T-cell (primary cell): ENCODE results near the gene MBP. TPM values are rescaled to one million over a fixed set of nuclear protein-coding genes. Genes with fewer than 3 reads are reported as not detected.

ENCODE experiments used
- ATAC-seq, 4 experiments: fragments of 200-7000 bp in 3 of 4; fragments of 150-1000 bp in 1 of 4; cut with Tn5 transposase; replicated peaks in 1 of 4; 1 replicate in 3 of 4; 2 replicates in 1 of 4; pipeline ENCODE4 v1.10.0; 2021; ENCODE audit warnings: moderate library complexity in 3 of 4, mild to moderate bottlenecking in 2 of 4, moderate number of reproducible peaks in 1 of 4
- CTCF ChIA-PET, 2 donors: fragments of 300-600 bp; sonication (Branson Sonifier 250); formaldehyde crosslinking; loops; one replicate each; lab custom pipeline; 2022; ENCODE audit warnings: antibody characterized with exemption in 2 of 2; lab: Charles Lee
- POLR2A ChIA-PET, 2 donors: fragments of 300-600 bp; sonication (Branson Sonifier 250); formaldehyde crosslinking; loops; one replicate each; lab custom pipeline; 2022; ENCODE audit warnings: antibody characterized with exemption in 2 of 2; lab: Charles Lee
- DNase-seq, 35 experiments: peaks; one replicate each; pipeline versions ENCODE4 v3.0.0 to v3.0.0-alpha.2; 2013 to 2023
- H3K27ac ChIP-seq: one replicate; pipeline ENCODE4 v1.5.1; 2013; ENCODE audit warnings: low read length
- H3K27me3 ChIP-seq, 2 experiments: replicated peaks in 1 of 2; 1 replicate in 1 of 2; 2 replicates in 1 of 2; pipeline versions ENCODE4 v1.6.1 to v1.7.0; 2013; ENCODE audit warnings: low read length in 1 of 2, mixed read lengths in 1 of 2; ENCODE audit not compliant: control insufficient read depth in 2 of 2, insufficient read depth in 2 of 2; ENCODE audit errors: extremely low read depth in 1 of 2
- H3K36me3 ChIP-seq, 2 donors: 1 replicate in 1 of 2; 2 replicates in 1 of 2; pipeline versions ENCODE4 v1.6.1 to v1.7.0; 2013; ENCODE audit warnings: low read length in 1 of 2; ENCODE audit not compliant: control insufficient read depth in 2 of 2, insufficient read depth in 1 of 2; ENCODE audit errors: extremely low read depth in 1 of 2
- H3K4me1 ChIP-seq, 2 experiments: 1 replicate in 1 of 2; 2 replicates in 1 of 2; pipeline versions ENCODE4 v1.6.1 to v1.7.0; 2013; ENCODE audit warnings: low read length in 2 of 2, mixed read lengths in 1 of 2; ENCODE audit not compliant: insufficient read depth in 2 of 2, control insufficient read depth in 1 of 2; ENCODE audit errors: extremely low read depth in 1 of 2
- H3K4me3 ChIP-seq, 2 donors: 1 replicate in 1 of 2; 2 replicates in 1 of 2; pipeline versions ENCODE4 v1.5.1 to v1.7.0; 2013; ENCODE audit warnings: mild to moderate bottlenecking in 2 of 2, low read length in 1 of 2, moderate library complexity in 1 of 2; ENCODE audit not compliant: control insufficient read depth in 1 of 2; ENCODE audit errors: extremely low read depth in 1 of 2
- H3K9me3 ChIP-seq: 2 replicates; pipeline ENCODE4 v1.7.0; 2013
- H3K27ac Mint-ChIP-seq, 2 donors: one replicate each; pipeline ENCODE4 v1.8.0; 2020 to 2021; ENCODE audit warnings: mild to moderate bottlenecking in 2 of 2, mixed read lengths in 2 of 2
- H3K27me3 Mint-ChIP-seq, 2 donors: one replicate each; pipeline ENCODE4 v1.8.0; 2021 to 2022; ENCODE audit warnings: mixed read lengths in 2 of 2
- H3K36me3 Mint-ChIP-seq: one replicate; pipeline ENCODE4 v1.8.0; 2021; ENCODE audit warnings: mixed read lengths
- H3K4me1 Mint-ChIP-seq, 3 donors: one replicate each; pipeline ENCODE4 v1.8.0; 2020 to 2022; ENCODE audit warnings: mixed read lengths in 3 of 3, mild to moderate bottlenecking in 1 of 3
- H3K4me3 Mint-ChIP-seq, 3 donors: one replicate each; pipeline ENCODE4 v1.8.0; 2020 to 2022; ENCODE audit warnings: mild to moderate bottlenecking in 3 of 3, mixed read lengths in 3 of 3, moderate library complexity in 3 of 3
- H3K9me3 Mint-ChIP-seq, 3 donors: one replicate each; pipeline ENCODE4 v1.8.0; 2020 to 2022; ENCODE audit warnings: mixed read lengths in 3 of 3
- WGBS: methylation state at CpG from one replicate; pipeline ENCODE4 v1.1.5; 2013; ENCODE audit warnings: missing lambda C conversion rate; ENCODE audit not compliant: insufficient coverage; 5-methylcytosine and 5-hydroxymethylcytosine counted together
- total RNA-seq, 35 experiments: library from RNA in 6 of 35; stranded (reverse) in 6 of 35; fragments of 120-200 nt in 1 of 35; gene quantifications; one replicate each; pipeline versions ENCODE4 v1.2.1 to v1.2.4 and lab custom pipeline; 2013 to 2026

MBP gene
- total RNA-seq, 5 donors from 2014 or later (not counting 1 experiment from before 2014, with no cell fraction given), result 114 to 185 (median 152) TPM

GRCh38 chr18:77016936-77017335 is 115.6 kb downstream of the MBP start:
- Histone ChIP-seq H3K36me3 (peaks cover 21 to 68% of the 10 kb centered on the region in 2 donors), H3K4me3 (no peak overlapping the region), H3K9me3 (no peaks in the 10 kb centered on the region), H3K27me3 (no peaks in the 10 kb centered on the region), H3K27ac (no peak overlapping the region), H3K4me1 (peaks cover 0 to 7% of the 10 kb centered on the region in 2 experiments)
- no peaks in the 10 kb centered on the region for H3K9me3 Mint-ChIP-seq
- peaks cover 14 to 44% (median 41%) of the 10 kb centered on the region in 3 donors for H3K4me1 Mint-ChIP-seq
- no peak overlapping the region for H3K4me3 Mint-ChIP-seq
- ChIA-PET CTCF (no interaction called here), POLR2A (no interaction called here)
- ATAC-seq (no peak), DNase-seq (no peak)
- peaks cover 55% of the 10 kb centered on the region for H3K36me3 Mint-ChIP-seq
- no peaks in the 10 kb centered on the region for H3K27me3 Mint-ChIP-seq
- H3K27ac Mint-ChIP-seq, result no peak overlapping the region
- WGBS, result 97% methylated on average over 16 of the region's 16 CpGs

GRCh38 chr18:77015771-77016710 is 116.5 kb downstream of the MBP start:
- Mint-ChIP-seq H3K4me3 (no peak overlapping the region), H3K9me3 (no peaks in the 10 kb centered on the region), H3K27ac (peak overlapping the region in 1 of 2 donors; percentile 37), H3K27me3 (no peaks in the 10 kb centered on the region), H3K36me3 (peaks cover 58% of the 10 kb centered on the region), H3K4me1 (peaks cover 23 to 39% (median 39%) of the 10 kb centered on the region in 3 donors)
- H3K36me3 ChIP-seq, result peaks cover 21 to 70% of the 10 kb centered on the region in 2 donors
- ChIA-PET CTCF (no interaction called here), POLR2A (interaction anchor here in 1 of 2 donors (0.7 kb wide), 1 partner anchor 551 kb away, joined by 4 read pairs; no protein-coding TSS in a partner anchor)
- no peak for DNase-seq
- 95% methylated on average over 12 of the region's 16 CpGs for WGBS
- no peak overlapping the region for H3K4me3 ChIP-seq
- H3K4me1 ChIP-seq, result peaks cover 0 to 7% of the 10 kb centered on the region in 2 experiments
- ATAC-seq, result no peak
- no peak overlapping the region for H3K27ac ChIP-seq
- H3K27me3 ChIP-seq, result no peaks in the 10 kb centered on the region
- H3K9me3 ChIP-seq, result no peaks in the 10 kb centered on the region

GRCh38 chr18:77015169-77015568 is 117.4 kb downstream of the MBP start:
- Histone ChIP-seq H3K27ac (no peak overlapping the region), H3K27me3 (no peaks in the 10 kb centered on the region), H3K9me3 (no peaks in the 10 kb centered on the region), H3K4me3 (no peak overlapping the region), H3K36me3 (peaks cover 21 to 72% of the 10 kb centered on the region in 2 donors), H3K4me1 (peaks cover 0 to 7% of the 10 kb centered on the region in 2 experiments)
- POLR2A ChIA-PET, result no interaction called here
- ATAC-seq (no peak), DNase-seq (no peak)
- Mint-ChIP-seq H3K4me3 (no peak overlapping the region), H3K4me1 (peaks cover 29 to 40% (median 36%) of the 10 kb centered on the region in 3 donors), H3K9me3 (no peaks in the 10 kb centered on the region), H3K27me3 (no peaks in the 10 kb centered on the region), H3K36me3 (peaks cover 66% of the 10 kb centered on the region), H3K27ac (no peak overlapping the region)
- WGBS, result 76% methylated on average over 2 of the region's 4 CpGs
- CTCF ChIA-PET, result interaction anchor here in 1 of 2 donors (0.6 kb wide), 1 partner anchor 232 kb away, joined by 6 read pairs; no protein-coding TSS in a partner anchor

GRCh38 chr18:77014538-77014937 is 118.0 kb downstream of the MBP start:
- no peaks in the 10 kb centered on the region for H3K9me3 ChIP-seq
- H3K27me3 ChIP-seq, result no peaks in the 10 kb centered on the region
- H3K9me3 Mint-ChIP-seq, result no peaks in the 10 kb centered on the region
- H3K4me3 Mint-ChIP-seq, result no peak overlapping the region
- no peak overlapping the region for H3K4me3 ChIP-seq
- H3K36me3 Mint-ChIP-seq, result peaks cover 67% of the 10 kb centered on the region
- WGBS, result no CpG with 5 or more reads among the region's 5 CpGs
- peaks cover 0 to 7% of the 10 kb centered on the region in 2 experiments for H3K4me1 ChIP-seq
- ATAC-seq (no peak), DNase-seq (no peak)
- H3K4me1 Mint-ChIP-seq, result peaks cover 27 to 35% (median 30%) of the 10 kb centered on the region in 3 donors
- ChIA-PET POLR2A (no interaction called here), CTCF (interaction anchor here (0.6 to 1.2 kb wide), 2 partner anchors 14 to 232 kb away, joined by 3 to 6 read pairs; no protein-coding TSS in a partner anchor)
- no peak overlapping the region for H3K27ac ChIP-seq
- H3K27me3 Mint-ChIP-seq, result no peaks in the 10 kb centered on the region
- H3K27ac Mint-ChIP-seq, result no peak overlapping the region
- peaks cover 24 to 71% of the 10 kb centered on the region in 2 donors for H3K36me3 ChIP-seq

- no peak overlapping the region for H3K27ac ChIP-seq
- peaks cover 64% of the 10 kb centered on the region for H3K36me3 Mint-ChIP-seq
- H3K9me3 Mint-ChIP-seq, result no peaks in the 10 kb centered on the region
- H3K27me3 Mint-ChIP-seq, result no peaks in the 10 kb centered on the region
- no peak overlapping the region for H3K4me3 ChIP-seq
- no peak overlapping the region for H3K4me3 Mint-ChIP-seq
- H3K4me1 ChIP-seq, result peaks cover 0 to 7% of the 10 kb centered on the region in 2 experiments
- H3K4me1 Mint-ChIP-seq, result peaks cover 21 to 30% (median 24%) of the 10 kb centered on the region in 3 donors
- no peaks in the 10 kb centered on the region for H3K9me3 ChIP-seq
- ChIA-PET POLR2A (no interaction called here), CTCF (interaction anchor here in 1 of 2 donors (1.2 kb wide), 1 partner anchor 14 kb away, joined by 3 read pairs; no protein-coding TSS in a partner anchor)
- peaks cover 25 to 72% of the 10 kb centered on the region in 2 donors for H3K36me3 ChIP-seq
- ATAC-seq (no peak), DNase-seq (no peak)
- no peaks in the 10 kb centered on the region for H3K27me3 ChIP-seq
- 92% methylated on average over 11 of the region's 18 CpGs for WGBS
- H3K27ac Mint-ChIP-seq, result no peak overlapping the region
Measured at GRCh38 chr18:77013811-77014521, 118.6 kb downstream of the MBP start.
